ENCODE measurements around the gene CCDC74B.

GRCh38 chr2:130165293-130166016 lies 20.5 kb upstream of the CCDC74B start:
- TF ChIP-seq EZH2 (IDR thresholded peaks at IDR 0.05; ENCODE audit: low read length) (no peak), CTCF (optimal IDR thresholded peaks at IDR 0.05 in 1 of 3, IDR thresholded peaks at IDR 0.05 in 1 of 3, conservative IDR thresholded peaks at IDR 0.05 in 1 of 3; ENCODE audit: extremely low read depth in 1 of 3, insufficient read depth in 2 of 3, low read length in 3 of 3) (no peak)
